GM23248 (cell line): ENCODE results near the gene TBX21. TPM values are rescaled to one million over a fixed set of nuclear protein-coding genes. Genes with fewer than 3 reads are reported as not detected.

Source experiments
- DNase-seq: peaks from one replicate; pipeline ENCODE4 v3.0.0-alpha.2; 2015
- H2AFZ ChIP-seq: fragments of 200-600 bp; sonication (generic); 2 replicates; pipeline ENCODE4 v1.6.1; 2016; ENCODE audit warnings: antibody characterized with exemption
- H3F3A ChIP-seq: fragments of 200-600 bp; sonication (generic); 2 replicates; pipeline ENCODE4 v1.6.1; 2016; ENCODE audit warnings: mild to moderate bottlenecking, antibody characterized with exemption, mixed run types; ENCODE audit not compliant: insufficient read depth
- H3K27ac ChIP-seq: fragments of 200-600 bp; sonication (generic); 2 replicates; pipeline ENCODE4 v1.5.1; 2016; ENCODE audit warnings: mild to moderate bottlenecking
- H3K27me3 ChIP-seq: fragments of 200-600 bp; sonication (generic); replicated peaks from 2 replicates; pipeline ENCODE4 v1.6.1; 2016; ENCODE audit warnings: mild to moderate bottlenecking; ENCODE audit not compliant: insufficient read depth
- H3K36me3 ChIP-seq: fragments of 200-600 bp; sonication (generic); 2 replicates; pipeline ENCODE4 v1.6.1; 2016; ENCODE audit warnings: low read depth, mild to moderate bottlenecking
- H3K4me1 ChIP-seq: fragments of 200-600 bp; sonication (generic); 2 replicates; pipeline ENCODE4 v1.6.1; 2016; ENCODE audit warnings: mild to moderate bottlenecking; ENCODE audit not compliant: insufficient read depth
- H3K4me2 ChIP-seq: fragments of 200-600 bp; sonication (generic); one replicate; pipeline ENCODE4 v1.6.1; 2016; ENCODE audit warnings: mild to moderate bottlenecking; ENCODE audit not compliant: unreplicated experiment
- H3K4me3 ChIP-seq: fragments of 200-600 bp; sonication (generic); 2 replicates; pipeline ENCODE4 v1.5.1; 2016; ENCODE audit warnings: mild to moderate bottlenecking
- H3K79me2 ChIP-seq: fragments of 200-600 bp; sonication (generic); 2 replicates; pipeline ENCODE4 v1.6.1; 2016; ENCODE audit warnings: mild to moderate bottlenecking; ENCODE audit not compliant: insufficient read depth
- H3K9ac ChIP-seq: fragments of 200-600 bp; sonication (generic); 2 replicates; pipeline ENCODE4 v1.6.1; 2016; ENCODE audit warnings: mild to moderate bottlenecking
- H3K9me2 ChIP-seq: fragments of 200-600 bp; sonication (generic); 2 replicates; pipeline ENCODE4 v1.6.1; 2016; ENCODE audit warnings: mixed run types, mild to moderate bottlenecking, moderate library complexity; ENCODE audit not compliant: insufficient read depth
- H3K9me3 ChIP-seq: fragments of 200-600 bp; sonication (generic); one replicate; pipeline ENCODE4 v1.6.1; 2017; ENCODE audit warnings: low read depth
- H4K20me1 ChIP-seq: fragments of 200-600 bp; sonication (generic); 2 replicates; pipeline ENCODE4 v1.6.0; 2016; ENCODE audit not compliant: insufficient read depth
- EZH2 ChIP-seq: fragments of 200-600 bp; sonication (generic); IDR thresholded peaks from 2 replicates; pipeline ENCODE4 v1.6.1; 2018; ENCODE audit warnings: antibody characterized with exemption, mild to moderate bottlenecking; ENCODE audit not compliant: insufficient read depth, poor library complexity, severe bottlenecking
- EZH2phosphoT487 ChIP-seq: fragments of 200-600 bp; sonication (generic); IDR thresholded peaks from 2 replicates; pipeline ENCODE4 v1.6.1; 2018; ENCODE audit warnings: antibody characterized with exemption, moderate library complexity, mild to moderate bottlenecking, low read depth; ENCODE audit not compliant: insufficient read depth
- WGBS, 2 experiments: methylation state at CpG; one replicate each; pipeline ENCODE4 v1.1.6; 2015 to 2017; ENCODE audit warnings: low lambda C conversion rate in 2 of 2, low coverage in 1 of 2; ENCODE audit errors: missing lambda C conversion rate in 2 of 2; 5-methylcytosine and 5-hydroxymethylcytosine counted together
- in situ Hi-C: fragments of 300-500 bp; cut with MboI; formaldehyde crosslinking; loops from 2 replicates; pipeline ENCODE4 v1.15.0; 2020
- polyA plus RNA-seq: library from polyadenylated mRNA; unstranded; fragments of >200 nt; fragmentation: Nextera tagmentation; extraction: Ambion mirVana; gene quantifications from 2 replicates; pipeline ENCODE4 v1.2.1, GENCODE V29; 2016
- total RNA-seq: library from RNA; depleted of rRNA; stranded (reverse); fragments of >200 nt; shearing (Covaris generic); gene quantifications from 2 replicates; pipeline ENCODE4 v1.2.3, GENCODE V29; 2014; rRNA removed

The TBX21 gene
- total RNA-seq (not detected in 2 replicates), polyA plus RNA-seq (not detected in 2 replicates)

DNA sequence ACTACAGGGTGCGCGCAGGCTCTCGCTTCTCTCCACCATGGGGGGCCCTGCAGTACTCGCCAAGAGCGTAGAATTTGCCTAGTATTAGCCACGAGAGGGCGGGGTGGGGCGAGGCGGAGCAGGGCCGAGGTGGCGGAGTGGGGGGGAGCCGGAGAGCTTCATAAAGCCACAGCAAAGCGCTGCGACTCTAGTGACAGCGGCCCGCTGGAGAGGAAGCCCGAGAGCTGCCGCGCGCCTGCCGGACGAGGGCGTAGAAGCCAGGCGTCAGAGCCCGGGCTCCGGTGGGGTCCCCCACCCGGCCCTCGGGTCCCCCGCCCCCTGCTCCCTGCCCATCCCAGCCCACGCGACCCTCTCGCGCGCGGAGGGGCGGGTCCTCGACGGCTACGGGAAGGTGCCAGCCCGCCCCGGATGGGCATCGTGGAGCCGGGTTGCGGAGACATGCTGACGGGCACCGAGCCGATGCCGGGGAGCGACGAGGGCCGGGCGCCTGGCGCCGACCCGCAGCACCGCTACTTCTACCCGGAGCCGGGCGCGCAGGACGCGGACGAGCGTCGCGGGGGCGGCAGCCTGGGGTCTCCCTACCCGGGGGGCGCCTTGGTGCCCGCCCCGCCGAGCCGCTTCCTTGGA is at the start of gene TBX21:
TSS of gene TBX21 (plus strand) at position 190 of the 627 bp plus-strand sequence. CDS start at position 409, 219 bp downstream.
- in situ Hi-C loops: no loop called here
- Histone ChIP-seq H3K9me3 (no peaks in the 10 kb centered on the region), H3K4me1 (no peaks in the 10 kb centered on the region), H3K4me3 (peak within 1 kb of the TSS; percentile 27; the same call in 1 of the 2 replicates), H3F3A (no peaks in the 10 kb centered on the region), H3K9me2 (no peaks in the 10 kb centered on the region), H3K27ac (no peak within 1 kb of the TSS), H3K9ac (no peak within 1 kb of the TSS), H4K20me1 (no peaks in the 10 kb centered on the region), H3K27me3 (peaks cover 65% of the 10 kb centered on the region), H2AFZ (peak within 1 kb of the TSS; percentile 26; the same call in 1 of the 2 replicates), H3K4me2 (peak within 1 kb of the TSS; percentile 9), H3K79me2 (no peaks in the 10 kb centered on the region), H3K36me3 (no peaks in the 10 kb centered on the region)
- 1 to 4% methylated on average over 35 to 49 of the region's 73 CpGs for WGBS, 2 experiments
- DNase-seq: peak; percentile 56
- no peak for TF ChIP-seq EZH2phosphoT487
- TF ChIP-seq EZH2: no peak

GRCh38 chr17:47684025-47684424 is 49.0 kb upstream of the TBX21 start:
- in situ Hi-C loops: no loop called here
- TF ChIP-seq EZH2 (no peak), EZH2phosphoT487 (no peak)

DNA sequence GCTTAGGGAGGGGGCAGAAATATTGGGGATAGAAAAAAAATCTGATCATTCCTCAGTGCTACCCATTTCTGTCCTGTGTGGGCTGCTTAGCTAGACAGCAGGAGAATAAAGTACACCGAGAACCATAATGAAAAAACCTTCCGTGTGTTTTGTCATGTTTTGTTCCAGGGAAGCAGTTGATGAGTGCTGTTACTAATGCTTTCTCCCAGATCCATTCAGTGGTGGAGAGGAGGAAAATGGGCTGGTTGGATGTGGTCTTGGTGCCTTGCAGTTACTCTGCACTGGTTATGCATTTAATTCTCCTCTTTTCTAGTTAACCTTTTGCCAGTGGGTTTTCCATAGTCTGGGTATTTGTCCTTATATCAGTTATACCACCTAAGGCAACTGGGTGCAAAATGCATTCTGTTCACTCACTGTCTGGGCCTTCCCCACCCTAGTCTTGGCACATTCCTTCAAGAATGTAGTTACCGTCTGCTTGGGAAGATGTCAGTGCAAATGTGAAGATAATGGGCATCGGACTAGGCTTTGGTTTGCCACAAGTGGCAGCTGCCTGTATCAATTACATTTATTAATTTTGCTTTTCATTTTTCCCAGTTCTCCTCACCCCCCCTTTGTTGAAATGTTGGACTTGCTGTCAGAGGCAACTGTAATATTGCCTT is 48.4 kb upstream of the TBX21 start:
- Histone ChIP-seq H3K27me3 (no peaks in the 10 kb centered on the region), H3K4me1 (peaks cover 48% of the 10 kb centered on the region), H3K27ac (peak overlapping the region; percentile 91), H3K36me3 (peaks cover 41% of the 10 kb centered on the region), H3K9me2 (no peaks in the 10 kb centered on the region), H3K9ac (peak overlapping the region; percentile 67; the same call in 1 of the 2 replicates), H4K20me1 (no peaks in the 10 kb centered on the region), H3F3A (peaks cover 84% of the 10 kb centered on the region), H3K79me2 (peaks cover 23% of the 10 kb centered on the region), H3K4me2 (peak overlapping the region; percentile 60), H2AFZ (no peak overlapping the region), H3K4me3 (no peak overlapping the region), H3K9me3 (no peaks in the 10 kb centered on the region)
- DNase-seq: no peak
- TF ChIP-seq EZH2 (no peak), EZH2phosphoT487 (no peak)
- in situ Hi-C loops: no loop called here
- 82 to 83% methylated on average over 4 of the region's 4 CpGs for WGBS, 2 experiments

More at GRCh38 chr17:47684025-47684424, 49.0 kb upstream of the TBX21 start:
- 98 to 100% methylated on average over 4 of the region's 4 CpGs for WGBS, 2 experiments
- Histone ChIP-seq H3K79me2 (peaks cover 29% of the 10 kb centered on the region), H2AFZ (no peak overlapping the region), H3K27ac (peak overlapping the region; percentile 91; the same call in 1 of the 2 replicates), H3K4me3 (no peak overlapping the region), H3K9me2 (no peaks in the 10 kb centered on the region), H3K9ac (no peak overlapping the region), H3K36me3 (peaks cover 46% of the 10 kb centered on the region), H3K4me1 (peaks cover 48% of the 10 kb centered on the region), H3K27me3 (no peaks in the 10 kb centered on the region), H3K4me2 (no peak overlapping the region), H3K9me3 (no peaks in the 10 kb centered on the region), H3F3A (peaks cover 88% of the 10 kb centered on the region), H4K20me1 (no peaks in the 10 kb centered on the region)
- DNase-seq: no peak

DNA sequence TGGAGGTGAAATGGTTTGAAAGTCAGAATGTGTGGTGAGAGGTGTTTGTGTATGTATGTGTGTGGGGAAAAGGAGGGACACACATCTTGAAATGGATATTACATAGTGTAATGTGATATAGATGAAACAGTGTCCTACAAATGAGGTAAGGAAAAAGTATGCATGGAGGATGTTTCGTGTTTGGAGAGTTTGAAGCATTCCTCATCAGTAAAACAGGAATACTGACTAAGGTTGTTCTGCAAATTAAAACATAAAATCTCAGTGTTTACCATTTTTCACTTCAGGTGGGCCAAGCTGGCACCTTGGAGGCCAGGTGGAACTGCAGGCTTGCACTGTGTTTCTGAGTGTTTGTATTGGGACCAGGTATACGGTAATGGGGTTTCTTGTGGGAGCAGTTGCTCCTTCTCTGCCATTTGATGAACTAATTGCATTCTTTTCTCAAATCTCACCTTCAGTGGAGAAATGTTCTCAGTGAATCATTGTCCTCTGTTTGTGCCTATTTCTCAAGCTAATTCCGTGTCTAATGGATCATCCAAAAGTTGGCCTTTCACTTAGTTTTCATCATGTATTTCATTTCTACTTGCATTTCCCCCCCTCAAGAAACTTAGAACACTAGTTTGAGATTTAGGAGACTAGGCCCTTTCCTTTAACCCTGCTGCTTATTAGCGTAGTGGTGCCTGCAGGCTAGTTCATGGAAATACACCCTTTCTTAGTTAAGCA is 47.3 kb upstream of the TBX21 start:
- H3K27me3 ChIP-seq: no peaks in the 10 kb centered on the region
- no peaks in the 10 kb centered on the region for H4K20me1 ChIP-seq
- H3K79me2 ChIP-seq: peaks cover 12% of the 10 kb centered on the region
- H3K4me2 ChIP-seq: peak overlapping the region; percentile 60
- peaks cover 31% of the 10 kb centered on the region for H3K36me3 ChIP-seq
- H3K27ac ChIP-seq: peak overlapping the region; percentile 91
- peak; percentile 80 for DNase-seq
- H3K9ac ChIP-seq: peak overlapping the region; percentile 67
- H3F3A ChIP-seq: peaks cover 73% of the 10 kb centered on the region
- WGBS, 2 experiments: 38 to 46% methylated on average over 4 of the region's 4 CpGs
- TF ChIP-seq EZH2: no peak
- no peak for TF ChIP-seq EZH2phosphoT487
- peaks cover 48% of the 10 kb centered on the region for H3K4me1 ChIP-seq
- H3K9me2 ChIP-seq: no peaks in the 10 kb centered on the region
- in situ Hi-C loops: no loop called here
- no peaks in the 10 kb centered on the region for H3K9me3 ChIP-seq
- H2AFZ ChIP-seq: no peak overlapping the region
- no peak overlapping the region for H3K4me3 ChIP-seq
